ENCODE results near the gene COPG1.

The COPG1 gene

GRCh38 chr3:129256270-129256669 is 6.9 kb downstream of the COPG1 start:
- DNase-seq: no peak
- in situ Hi-C loops (cut with HindIII; ENCODE audit: low pct_ligation_motif_present, low sequenced_read_pairs): no loop called here
- H3K4me3 ChIP-seq (ENCODE audit: low read depth, low read length): no peak overlapping the region
- TF ChIP-seq CTCF (IDR thresholded peaks at IDR 0.05; ENCODE audit: low read depth, low read length, missing control alignments): no peak
- peaks cover 91% of the 10 kb centered on the region for H3K36me3 ChIP-seq (replicated peaks)
- H3K27ac ChIP-seq: no peak overlapping the region
- H3K27me3 ChIP-seq (replicated peaks): no peaks in the 10 kb centered on the region

GRCh38 chr3:129257609-129258008 is 8.2 kb downstream of the COPG1 start:
- no peak for DNase-seq
- no peaks in the 10 kb centered on the region for H3K27me3 ChIP-seq (replicated peaks)
- in situ Hi-C loops (cut with HindIII; ENCODE audit: low pct_ligation_motif_present, low sequenced_read_pairs): no loop called here
- TF ChIP-seq CTCF (IDR thresholded peaks at IDR 0.05; ENCODE audit: low read depth, low read length, missing control alignments): no peak
- no peak overlapping the region for H3K27ac ChIP-seq
- H3K36me3 ChIP-seq (replicated peaks): peaks cover 89% of the 10 kb centered on the region
- H3K4me3 ChIP-seq (ENCODE audit: low read depth, low read length): no peak overlapping the region

DNA sequence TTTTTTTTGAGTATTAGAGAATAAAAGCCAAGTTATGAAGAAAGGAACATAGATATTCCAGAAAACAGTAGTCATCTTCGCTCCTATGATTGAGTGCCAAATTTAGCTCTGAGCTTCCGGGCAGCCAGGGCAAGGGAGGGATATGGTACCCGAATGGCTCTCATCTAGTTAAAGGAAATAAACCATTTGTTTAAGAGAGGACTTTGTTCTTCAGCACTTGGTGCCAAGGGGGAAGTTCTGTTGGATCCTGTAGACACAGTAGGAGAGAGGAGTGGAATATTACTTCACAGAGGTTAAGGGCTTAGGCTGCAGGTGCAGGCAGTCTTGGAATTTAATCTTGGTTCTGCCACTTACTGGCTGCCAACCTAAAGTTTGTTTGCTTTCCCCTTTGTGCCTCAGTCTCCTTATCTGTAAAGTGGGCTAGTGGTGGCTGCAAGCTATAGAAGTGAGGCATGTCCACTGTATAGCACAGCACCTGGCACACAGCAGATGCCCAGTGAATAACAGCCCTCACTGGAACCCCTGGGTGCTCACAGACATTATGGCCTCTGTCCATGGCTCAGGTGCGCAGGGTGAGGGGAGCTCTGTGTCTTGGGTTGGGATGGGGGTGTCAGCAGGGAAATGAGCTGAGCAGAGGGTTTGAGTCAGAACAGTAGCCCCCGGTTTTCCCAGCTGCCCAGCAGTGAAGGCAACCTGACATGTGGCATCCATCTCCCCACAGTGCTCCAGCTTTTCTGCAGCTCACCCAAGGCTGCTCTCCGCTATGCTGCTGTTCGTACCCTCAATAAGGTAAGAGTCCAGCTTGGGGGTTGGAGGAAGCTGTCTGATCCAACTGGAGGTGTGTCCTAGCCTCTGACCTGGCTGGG is 10.4 kb downstream of the COPG1 start:
- no peak for TF ChIP-seq CTCF (IDR thresholded peaks at IDR 0.05; ENCODE audit: low read depth, low read length, missing control alignments)
- in situ Hi-C loops (cut with HindIII; ENCODE audit: low pct_ligation_motif_present, low sequenced_read_pairs): no loop called here
- no peak overlapping the region for H3K4me3 ChIP-seq (ENCODE audit: low read depth, low read length)

GRCh38 chr3:129260606-129261005 is 11.2 kb downstream of the COPG1 start:
- in situ Hi-C loops (cut with HindIII; ENCODE audit: low pct_ligation_motif_present, low sequenced_read_pairs): no loop called here
- DNase-seq: no peak
- peaks cover 91% of the 10 kb centered on the region for H3K36me3 ChIP-seq (replicated peaks)
- no peak for TF ChIP-seq CTCF (IDR thresholded peaks at IDR 0.05; ENCODE audit: low read depth, low read length, missing control alignments)
- H3K4me3 ChIP-seq (ENCODE audit: low read depth, low read length): no peak overlapping the region
- no peak overlapping the region for H3K27ac ChIP-seq
- H3K27me3 ChIP-seq (replicated peaks): no peaks in the 10 kb centered on the region

More for the DNA sequence above, 10.4 kb downstream of the COPG1 start:
- H3K36me3 ChIP-seq (replicated peaks): peaks cover 86% of the 10 kb centered on the region
- DNase-seq: no peak
- no peaks in the 10 kb centered on the region for H3K27me3 ChIP-seq (replicated peaks)
- no peak overlapping the region for H3K27ac ChIP-seq

DNA sequence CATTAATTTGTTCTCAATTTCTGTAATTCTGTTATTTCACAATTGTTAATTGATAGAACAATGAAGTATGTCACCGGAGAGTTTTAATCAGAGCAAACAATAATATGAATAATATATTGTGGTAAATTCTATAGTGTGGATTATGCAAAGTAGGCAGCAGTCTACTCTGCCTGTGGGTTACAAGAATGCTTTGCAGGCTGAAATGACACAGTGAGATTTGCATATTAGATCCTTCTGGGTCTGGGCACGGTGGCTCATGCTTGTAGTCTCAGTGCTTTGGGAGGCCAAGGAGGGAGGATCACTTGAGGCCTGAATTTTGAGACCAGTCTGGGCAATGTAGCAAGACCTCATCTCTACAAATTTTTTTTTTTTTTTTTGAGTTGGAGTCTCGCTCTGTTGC is 12.5 kb downstream of the COPG1 start:
- no peak for TF ChIP-seq CTCF (IDR thresholded peaks at IDR 0.05; ENCODE audit: low read depth, low read length, missing control alignments)
- no peak for DNase-seq
- Histone ChIP-seq H3K36me3 (replicated peaks) (peaks cover 91% of the 10 kb centered on the region), H3K27ac (no peak overlapping the region), H3K4me3 (ENCODE audit: low read depth, low read length) (no peak overlapping the region), H3K27me3 (replicated peaks) (no peaks in the 10 kb centered on the region)
- in situ Hi-C loops (cut with HindIII; ENCODE audit: low pct_ligation_motif_present, low sequenced_read_pairs): no loop called here

Data from brain microvascular endothelial cell (primary cell).